HepG2 (cell line): Measurements from ENCODE around the gene LSM2. TPM values are rescaled to one million over a fixed set of nuclear protein-coding genes. Genes with fewer than 3 reads are reported as not detected.
A peak's percentile ranks its signal among the peaks of the same experiment; 100 is the strongest.

ENCODE experiments used
- ATAC-seq: fragments of 200-7000 bp; cut with Tn5 transposase; 3 replicates; pipeline ENCODE4 v1.9.1; 2020; ENCODE audit warnings: mild to moderate bottlenecking, moderate library complexity
- BruUV-seq: library from RNA; stranded (reverse); fragments of 400-500 nt; replicated peaks from 2 replicates; lab custom pipeline; 2021; lab: Mats Ljungman, UMichigan
- CTCF ChIA-PET: fragments of 300-600 bp; formaldehyde crosslinking; extraction: SDS; loops from one replicate; lab custom pipeline; 2021; ENCODE audit warnings: low total read pairs, inconsistent platforms, low intra/inter-chr PET ratio; lab: Yijun Ruan, JAX
- POLR2A ChIA-PET: fragments of 350-600 bp; sonication (Branson Sonifier 250); formaldehyde crosslinking; loops from one replicate; lab custom pipeline; 2020; ENCODE audit warnings: antibody characterized with exemption, inconsistent platforms; lab: Yijun Ruan, JAX
- DNase-seq: peaks from one replicate; pipeline ENCODE4 v3.0.0-alpha.2; 2015; ENCODE audit warnings: low spot score
- FAIRE-seq: peaks from 3 replicates; lab custom pipeline; 2011; peaks lifted over from hg19 to GRCh38; lab: Jason Lieb, UNC
- H2AFZ ChIP-seq: one replicate; pipeline ENCODE4 v1.6.1; 2011; ENCODE audit warnings: low read length, inconsistent platforms
- H3K27ac ChIP-seq: fragments of 300-600 bp; 3 replicates; pipeline ENCODE4 v1.8.0; 2011; ENCODE audit warnings: mixed run types, mild to moderate bottlenecking, mixed read lengths, low read length, inconsistent platforms; ENCODE audit not compliant: insufficient read depth; ENCODE audit errors: extremely low read length
- H3K27me3 ChIP-seq, 2 experiments: fragments of 200-600 bp in 1 of 2; 2 replicates in 1 of 2; 3 replicates in 1 of 2; pipeline versions ENCODE4 v1.6.0 to v1.8.0; 2011; ENCODE audit warnings: low read length in 2 of 2, mild to moderate bottlenecking in 2 of 2, moderate library complexity in 2 of 2, inconsistent platforms in 1 of 2; ENCODE audit not compliant: insufficient read depth in 2 of 2, control insufficient read depth in 1 of 2
- H3K36me3 ChIP-seq, 2 experiments: fragments of 200-600 bp in 1 of 2; replicated peaks in 1 of 2; 2 replicates in 1 of 2; 3 replicates in 1 of 2; pipeline versions ENCODE4 v1.5.1 to v1.8.0; 2011; ENCODE audit warnings: low read length in 2 of 2, inconsistent platforms in 1 of 2; ENCODE audit not compliant: insufficient read depth in 2 of 2, control insufficient read depth in 1 of 2
- H3K4me1 ChIP-seq: 2 replicates; pipeline ENCODE4 v1.5.1; 2012; ENCODE audit warnings: low read length, inconsistent platforms; ENCODE audit not compliant: insufficient read depth
- H3K4me2 ChIP-seq: 2 replicates; pipeline ENCODE4 v1.6.0; 2011; ENCODE audit warnings: low read depth, low read length, inconsistent platforms
- H3K4me3 ChIP-seq, 3 experiments: fragments of 200-600 bp in 1 of 3; sonication (generic), shearing (Covaris generic) in 1 of 3; replicated peaks in 1 of 3; 2 replicates each; pipeline ENCODE4 v1.5.1; 2011 to 2016; ENCODE audit warnings: low read length in 3 of 3, inconsistent platforms in 2 of 3, low read depth in 2 of 3, mild to moderate bottlenecking in 2 of 3, control low read depth in 1 of 3, mixed read lengths in 1 of 3; ENCODE audit not compliant: insufficient read depth in 1 of 3
- H3K79me2 ChIP-seq: one replicate; pipeline ENCODE4 v1.6.1; 2011; ENCODE audit warnings: low read length, inconsistent platforms; ENCODE audit not compliant: insufficient read depth
- H3K9ac ChIP-seq: 2 replicates; pipeline ENCODE4 v1.6.0; 2011; ENCODE audit warnings: mild to moderate bottlenecking, low read depth, low read length, inconsistent platforms; ENCODE audit not compliant: insufficient read depth
- H3K9me3 ChIP-seq: 2 replicates; pipeline ENCODE4 v1.5.1; 2012; ENCODE audit warnings: mild to moderate bottlenecking, low read length
- H4K20me1 ChIP-seq: 2 replicates; pipeline ENCODE4 v1.6.0; 2011; ENCODE audit warnings: inconsistent platforms, mild to moderate bottlenecking, low read length, moderate library complexity; ENCODE audit not compliant: insufficient read depth
- BORCS8-MEF2B ChIP-seq: sonication (generic); formaldehyde crosslinking; IDR thresholded peaks from 2 replicates; pipeline ENCODE4 v1.8.0; 2022; ENCODE audit warnings: mild to moderate bottlenecking, missing genetic modification reagents
- CBX5 ChIP-seq: sonication (generic); formaldehyde crosslinking; IDR thresholded peaks from 2 replicates; pipeline ENCODE4 v1.4.0; 2020; ENCODE audit warnings: missing genetic modification reagents, borderline replicate concordance
- DZIP1 ChIP-seq: sonication (generic); formaldehyde crosslinking; IDR thresholded peaks from 2 replicates; pipeline ENCODE4 v1.5.0; 2020; ENCODE audit warnings: mild to moderate bottlenecking, missing genetic modification reagents
- GATA4 ChIP-seq: sonication (generic); IDR thresholded peaks from 2 replicates; pipeline ENCODE4 v1.6.1; 2016; ENCODE audit warnings: antibody characterized with exemption, low read depth, borderline replicate concordance
- HNRNPH1 ChIP-seq: fragments of 200-400 bp; formaldehyde crosslinking; optimal IDR thresholded peaks from 2 replicates; pipeline ENCODE3; 2017; ENCODE audit warnings: mild to moderate bottlenecking, low read depth, low read length
- KAT8 ChIP-seq: IDR thresholded peaks from 2 replicates; pipeline ENCODE4 v1.6.1; 2016; ENCODE audit warnings: missing genetic modification reagents, missing compliant biosample characterization
- MEF2D ChIP-seq: sonication (generic); formaldehyde crosslinking; IDR thresholded peaks from 2 replicates; pipeline ENCODE4 v1.5.1; 2020; ENCODE audit warnings: mild to moderate bottlenecking, missing genetic modification reagents
- NFE2L1 ChIP-seq: sonication (generic); formaldehyde crosslinking; IDR thresholded peaks from 2 replicates; pipeline ENCODE4 v1.4.0; 2020; ENCODE audit warnings: missing genetic modification reagents, mild to moderate bottlenecking, borderline replicate concordance
- NFYB ChIP-seq: sonication (generic); formaldehyde crosslinking; IDR thresholded peaks from 2 replicates; pipeline ENCODE4 v1.4.0; 2020; ENCODE audit warnings: missing genetic modification reagents
- PLRG1 ChIP-seq: fragments of 450-650 bp; conservative IDR thresholded peaks from 2 replicates; pipeline ENCODE4 v1.6.1; 2016
- RFXAP ChIP-seq: sonication (generic); formaldehyde crosslinking; IDR thresholded peaks from 2 replicates; pipeline ENCODE4 v1.4.0; 2020; ENCODE audit warnings: missing genetic modification reagents, borderline replicate concordance
- SAFB2 ChIP-seq: sonication (generic); formaldehyde crosslinking; IDR thresholded peaks from 2 replicates; pipeline ENCODE4 v1.5.1; 2020; ENCODE audit warnings: missing genetic modification reagents, low read depth, mild to moderate bottlenecking, borderline replicate concordance
- SMAD3 ChIP-seq: sonication (generic); formaldehyde crosslinking; IDR thresholded peaks from 2 replicates; pipeline ENCODE4 v1.4.0; 2020; ENCODE audit warnings: missing genetic modification reagents
- XBP1 ChIP-seq: sonication (generic); formaldehyde crosslinking; IDR thresholded peaks from 2 replicates; pipeline ENCODE4 v1.5.0; 2020; ENCODE audit warnings: missing genetic modification reagents
- ZBTB2 ChIP-seq: sonication (generic); formaldehyde crosslinking; IDR thresholded peaks from 2 replicates; pipeline ENCODE4 v1.8.0; 2022; ENCODE audit warnings: low read depth, missing genetic modification reagents
- ZNF567 ChIP-seq: sonication (generic); formaldehyde crosslinking; IDR thresholded peaks from 2 replicates; pipeline ENCODE4 v1.8.1; 2023; ENCODE audit warnings: mild to moderate bottlenecking, missing genetic modification reagents, borderline replicate concordance
- ZNF772 ChIP-seq: sonication (generic); formaldehyde crosslinking; IDR thresholded peaks from 2 replicates; pipeline ENCODE4 v1.5.0; 2020; ENCODE audit warnings: mild to moderate bottlenecking, missing genetic modification reagents
- ZZZ3 ChIP-seq: sonication (generic); formaldehyde crosslinking; IDR thresholded peaks from 2 replicates; pipeline ENCODE4 v1.4.0; 2020; ENCODE audit warnings: missing genetic modification reagents, mild to moderate bottlenecking, borderline replicate concordance
- WGBS: methylation state at CpG from one replicate; pipeline ENCODE4 v1.1.6; 2017; ENCODE audit warnings: low lambda C conversion rate; 5-methylcytosine and 5-hydroxymethylcytosine counted together
- in situ Hi-C: cut with HindIII; loops from 2 replicates; pipeline ENCODE4 v1.10.0; 2017; ENCODE audit warnings: low pct_unique_long_range_greater_than_20kb; ENCODE audit not compliant: extremely low pct_ligation_motif_present
- intact Hi-C: fragments of 100-400 bp; cut with micrococcal nuclease; formaldehyde crosslinking; loops from one replicate; pipeline ENCODE4 v1.10.0; 2022; ENCODE audit not compliant: unreplicated experiment
- polyA plus RNA-seq, 8 experiments: library from polyadenylated mRNA; depleted of rRNA in 3 of 8; stranded (reverse) in 7 of 8; unstranded in 1 of 8; fragments of >200 nt; fragmentation: Illumina TruSeq in 4 of 8; extraction: Trizol in 4 of 8; gene quantifications; 2 replicates each; pipeline versions ENCODE4 v1.2.1 to v1.2.3, GENCODE V29; 2011 to 2016; ENCODE audit warnings: low read depth in 4 of 8, missing spikeins in 1 of 8, mixed read lengths in 1 of 8; ENCODE audit not compliant: insufficient read depth in 1 of 8
- total RNA-seq, 5 experiments: library from RNA; depleted of rRNA; stranded (reverse); fragments of >200 nt; fragmentation: Illumina TruSeq; extraction: Trizol; gene quantifications; 2 replicates each; pipeline ENCODE4 v1.2.3, GENCODE V29; 2016; ENCODE audit warnings: low read depth in 1 of 5
- TF ChIP-seq, protein P1 (sequence below): IDR thresholded peaks from 2 replicates; pipeline ENCODE4 v1.6.1; 2016; ENCODE audit warnings: missing compliant biosample characterization, missing genetic modification reagents, borderline replicate concordance

LSM2 gene
- total and polyA plus RNA-seq, 2 of the 13 experiments (the other 11 are each of a cell fraction or from before 2014, with no cell fraction given): 69.4 to 90.5 TPM

- Histone ChIP-seq H3K27me3 (no peaks in the 10 kb centered on the region), H3K9me3 (no peaks in the 10 kb centered on the region), H2AFZ (no peak overlapping the region), H3K4me3 (no peak overlapping the region), H4K20me1 (no peaks in the 10 kb centered on the region), H3K27ac (no peak overlapping the region), H3K9ac (no peak overlapping the region), H3K4me2 (no peak overlapping the region), H3K36me3 (no peaks in the 10 kb centered on the region), H3K79me2 (no peaks in the 10 kb centered on the region), H3K4me1 (peaks cover 30% of the 10 kb centered on the region)
- CTCF ChIA-PET: no interaction called here
- ATAC-seq: no peak
- intact Hi-C loops (no loop called here), in situ Hi-C loops (no loop called here)
- FAIRE-seq: no peak
- DNase-seq: no peak
- TSS peak; percentile 27 for BruUV-seq
- POLR2A ChIA-PET: interaction anchor here (1.1 to 4.7 kb wide), 3 partner anchors 13 to 95 kb away, joined by 3 to 106 read pairs (median 4); partner anchors contain the start of genes APOM, CLIC1 and MSH5
- 92% methylated on average over 7 of the region's 7 CpGs for WGBS
- TF ChIP-seq NFE2L1: no peak
- no peak for TF ChIP-seq KAT8 (CRISPR knock-in tag)
- no peak for TF ChIP-seq GATA4
- TF ChIP-seq RFXAP: no peak
- TF ChIP-seq SMAD3: no peak
- no peak for TF ChIP-seq CBX5
- TF ChIP-seq ZZZ3 (CRISPR knock-in tag): no peak
- no peak for TF ChIP-seq ZNF772 (CRISPR knock-in tag)
- no peak for TF ChIP-seq NFYB
- no peak for TF ChIP-seq ZBTB2 (CRISPR knock-in tag)
- no peak for TF ChIP-seq SAFB2 (CRISPR knock-in tag)
- TF ChIP-seq BORCS8-MEF2B: no peak
- TF ChIP-seq, protein P1, sequence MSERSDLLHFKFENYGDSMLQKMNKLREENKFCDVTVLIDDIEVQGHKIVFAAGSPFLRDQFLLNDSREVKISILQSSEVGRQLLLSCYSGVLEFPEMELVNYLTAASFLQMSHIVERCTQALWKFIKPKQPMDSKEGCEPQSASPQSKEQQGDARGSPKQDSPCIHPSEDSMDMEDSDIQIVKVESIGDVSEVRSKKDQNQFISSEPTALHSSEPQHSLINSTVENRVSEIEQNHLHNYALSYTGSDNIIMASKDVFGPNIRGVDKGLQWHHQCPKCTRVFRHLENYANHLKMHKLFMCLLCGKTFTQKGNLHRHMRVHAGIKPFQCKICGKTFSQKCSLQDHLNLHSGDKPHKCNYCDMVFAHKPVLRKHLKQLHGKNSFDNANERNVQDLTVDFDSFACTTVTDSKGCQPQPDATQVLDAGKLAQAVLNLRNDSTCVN (CRISPR knock-in tag): no peak
- no peak for TF ChIP-seq PLRG1
- TF ChIP-seq XBP1 (CRISPR knock-in tag): no peak
- no peak for TF ChIP-seq MEF2D (CRISPR knock-in tag)
- TF ChIP-seq HNRNPH1: no peak
- TF ChIP-seq DZIP1: no peak
- TF ChIP-seq ZNF567: no peak
Observed at GRCh38 chr6:31750411-31751022, 56.2 kb downstream of the LSM2 start.
